ENCODE measurements around the gene PNMA8B.

The PNMA8B gene

DNA sequence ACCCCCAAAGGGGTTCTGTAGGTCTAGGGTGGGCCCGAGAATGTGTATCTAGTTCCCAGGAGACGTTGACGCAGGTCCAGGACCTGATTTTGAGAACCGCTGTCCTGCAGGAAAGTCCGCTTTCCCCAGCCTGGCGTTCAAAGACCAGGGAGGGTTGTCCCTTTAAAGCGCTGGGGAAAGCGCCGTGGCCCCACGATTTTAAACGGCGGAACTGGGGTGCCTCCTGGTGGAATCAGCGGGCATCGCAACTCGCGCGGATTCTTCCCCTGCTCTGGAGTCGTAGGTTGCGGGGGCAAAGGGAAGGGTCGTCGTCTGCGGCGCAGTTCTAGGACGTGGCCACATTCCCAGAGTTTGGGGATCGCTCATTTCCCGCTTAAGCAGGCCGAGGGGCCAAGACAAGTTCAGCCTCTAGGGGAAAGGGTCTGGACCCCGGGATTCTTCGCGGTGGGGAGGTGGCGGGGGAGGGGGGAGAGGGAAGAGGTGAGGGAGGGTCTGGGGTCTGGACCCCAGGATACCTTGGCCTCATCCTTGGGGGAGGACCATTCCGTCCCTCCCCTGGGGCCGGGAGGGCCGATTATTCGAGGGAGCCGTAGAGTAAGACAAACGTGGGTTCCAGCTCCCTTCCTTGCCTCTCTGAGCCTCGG, 7.7 kb downstream of the PNMA8B start:
- DNase-seq (ENCODE audit: low read depth, low spot score), result peak; percentile 89

- DNase-seq (ENCODE audit: low read depth, low spot score), result no peak
Observed at GRCh38 chr19:46487178-46487801, 8.4 kb downstream of the PNMA8B start.

- DNase-seq (ENCODE audit: low read depth, low spot score), result no peak
Observed at GRCh38 chr19:46486358-46486757, 9.3 kb downstream of the PNMA8B start.

- no peak for DNase-seq (ENCODE audit: low read depth, low spot score)
Observed at GRCh38 chr19:46484656-46485055, 11.0 kb downstream of the PNMA8B start.

- no peak for DNase-seq (ENCODE audit: low read depth, low spot score)
Observed at GRCh38 chr19:46482631-46483030, 13.0 kb downstream of the PNMA8B start.

DNA sequence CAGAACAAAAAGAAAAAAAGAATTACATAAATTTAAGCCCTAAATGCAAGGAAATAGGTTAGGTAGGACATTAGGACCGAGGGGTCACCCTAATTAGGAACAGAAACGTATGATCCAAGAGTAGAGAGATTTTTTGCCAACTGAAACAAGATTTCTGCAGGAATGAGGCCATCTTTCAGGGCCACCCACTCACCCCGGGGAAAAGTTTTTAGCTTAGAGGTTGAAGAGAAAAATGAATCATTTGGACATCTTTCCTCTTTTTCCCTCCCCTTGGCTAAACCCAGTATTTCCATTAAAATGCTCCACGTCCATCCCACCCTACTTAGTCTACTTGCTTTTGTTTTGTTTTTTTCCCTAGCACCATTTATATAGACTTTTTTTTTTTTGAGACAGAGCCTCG, 13.7 kb downstream of the PNMA8B start:
- DNase-seq (ENCODE audit: low read depth, low spot score), result no peak

DNA sequence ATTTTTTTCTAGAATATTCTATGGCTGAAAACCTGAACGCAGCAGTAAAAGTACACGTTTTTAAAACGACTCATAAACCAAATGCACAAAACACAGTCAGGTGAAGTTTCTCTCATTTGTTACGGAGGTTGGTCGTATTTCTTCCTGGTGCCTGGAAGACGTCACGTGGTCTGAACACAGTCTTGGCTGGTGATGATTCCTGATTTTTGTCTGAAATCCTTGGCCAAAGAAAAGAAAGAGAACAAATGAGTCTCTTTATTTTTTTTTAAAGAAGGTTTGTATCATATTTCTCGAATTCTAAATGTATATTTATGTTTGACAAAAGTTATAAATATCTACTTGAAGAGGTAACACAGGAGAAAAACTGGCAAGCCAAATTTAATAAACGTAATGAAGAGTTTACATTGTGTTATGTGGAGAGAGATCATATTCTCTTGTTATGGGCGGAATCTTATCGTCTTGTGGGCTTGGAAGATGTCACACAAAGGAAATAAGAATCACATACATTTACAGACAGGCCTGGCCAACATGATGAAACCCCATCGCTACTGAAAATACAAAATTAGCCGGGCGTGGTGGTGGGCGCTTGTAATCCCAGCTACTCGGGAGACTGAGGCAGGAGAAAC, 14.3 kb downstream of the PNMA8B start:
- DNase-seq (ENCODE audit: low read depth, low spot score), result no peak

GRCh38 chr19:46480415-46480814, 15.3 kb downstream of the PNMA8B start:
- DNase-seq (ENCODE audit: low read depth, low spot score), result peak; percentile 62

DNA sequence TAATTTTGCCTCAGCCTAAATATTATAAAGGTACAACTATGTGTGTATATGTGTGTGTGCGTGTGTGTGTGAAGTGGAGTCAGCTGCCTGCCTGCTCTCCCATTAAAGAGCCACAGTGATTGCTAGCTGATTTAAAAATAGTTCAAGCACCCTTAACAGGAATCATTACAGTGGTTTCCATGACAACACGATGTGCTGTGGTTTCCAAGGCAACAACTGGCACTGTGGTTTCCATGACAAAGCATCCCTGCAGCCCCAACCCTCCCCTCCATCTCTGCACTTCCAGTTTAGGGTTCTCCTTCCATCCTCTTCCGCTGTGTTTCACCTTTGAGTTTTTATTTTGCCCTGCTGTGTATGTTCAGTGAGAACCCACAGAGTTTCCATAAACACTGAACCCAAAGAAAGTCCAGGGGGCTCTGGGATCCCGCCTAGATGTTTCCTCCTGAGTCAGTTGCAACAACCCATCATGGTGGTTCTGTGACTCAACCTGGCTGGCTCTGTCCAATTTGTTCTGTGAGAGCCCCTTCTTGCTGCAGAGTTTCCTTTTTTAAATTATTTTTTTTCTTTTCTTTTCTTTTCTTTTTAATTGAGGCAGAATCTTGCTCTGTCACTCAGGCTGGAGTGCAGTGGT, 17.2 kb downstream of the PNMA8B start:
- peak; percentile 70 for DNase-seq (ENCODE audit: low read depth, low spot score)

DNA sequence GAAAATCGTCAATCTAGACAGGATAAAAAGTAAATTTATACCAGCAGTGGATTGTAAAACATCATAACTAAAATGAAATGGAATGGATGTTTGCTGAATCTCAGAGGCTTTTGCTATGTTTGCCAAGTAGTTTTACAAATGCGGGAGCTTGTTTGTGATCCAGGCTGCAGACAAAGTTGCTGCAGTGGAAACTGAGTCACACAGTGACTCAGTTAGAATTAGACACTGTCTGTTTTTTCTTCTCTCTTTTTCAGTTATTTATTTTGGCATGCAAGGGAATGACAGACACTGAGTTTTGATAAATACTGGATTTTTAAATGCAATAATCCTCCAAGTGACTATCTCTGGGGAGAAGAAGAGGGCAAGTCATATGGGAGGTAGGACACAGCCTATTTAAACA, 19.7 kb downstream of the PNMA8B start:
- DNase-seq (ENCODE audit: low read depth, low spot score), result no peak

GRCh38 chr19:46474211-46474610, 21.5 kb downstream of the PNMA8B start:
- no peak for DNase-seq (ENCODE audit: low read depth, low spot score)

- DNase-seq (ENCODE audit: low read depth, low spot score), result no peak
Observed at GRCh38 chr19:46472592-46472991, 23.1 kb downstream of the PNMA8B start.

DNA sequence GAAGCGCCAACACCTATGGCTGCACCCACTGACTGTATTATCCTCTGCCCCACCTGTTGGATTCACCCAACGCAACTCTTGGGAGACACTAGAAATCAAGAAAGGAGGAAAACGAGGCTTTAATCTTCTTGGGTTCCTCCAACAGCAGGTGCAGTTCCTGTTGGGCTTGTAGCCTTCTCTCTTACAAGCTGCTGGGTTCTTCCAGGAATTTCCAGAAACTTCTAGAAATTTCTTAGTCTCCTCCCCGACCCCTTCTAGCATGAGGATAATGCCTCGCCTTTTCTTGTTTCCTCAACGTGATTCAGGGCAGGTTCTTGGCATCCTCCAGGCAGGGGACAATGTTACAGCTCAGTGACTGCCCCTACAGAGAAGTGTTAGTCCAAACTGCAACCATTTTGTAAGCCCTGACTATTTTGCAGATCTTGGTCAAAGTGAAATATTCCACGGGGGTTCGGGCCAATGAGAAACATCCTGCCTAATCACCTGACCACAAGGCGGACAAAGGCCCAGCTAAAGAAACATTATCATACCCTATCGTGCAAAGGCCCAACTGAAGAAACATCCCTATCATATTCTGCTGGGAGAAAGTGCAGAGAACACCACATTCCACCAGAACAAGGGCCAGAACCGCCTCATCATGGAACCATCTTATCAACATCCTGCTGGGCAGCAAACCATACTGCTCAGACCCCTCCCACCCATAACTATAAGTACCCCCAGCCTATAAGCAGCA, 23.7 kb downstream of the PNMA8B start:
- DNase-seq (ENCODE audit: low read depth, low spot score), result no peak

GRCh38 chr19:46471116-46471733, 24.4 kb downstream of the PNMA8B start, which contains the start of gene PNMA8A:
TSS of gene PNMA8A (minus strand) at chr19:46471563. CDS start at chr19:46471035, 528 bp downstream.
- DNase-seq (ENCODE audit: low read depth, low spot score), result peak; percentile 90

DNA sequence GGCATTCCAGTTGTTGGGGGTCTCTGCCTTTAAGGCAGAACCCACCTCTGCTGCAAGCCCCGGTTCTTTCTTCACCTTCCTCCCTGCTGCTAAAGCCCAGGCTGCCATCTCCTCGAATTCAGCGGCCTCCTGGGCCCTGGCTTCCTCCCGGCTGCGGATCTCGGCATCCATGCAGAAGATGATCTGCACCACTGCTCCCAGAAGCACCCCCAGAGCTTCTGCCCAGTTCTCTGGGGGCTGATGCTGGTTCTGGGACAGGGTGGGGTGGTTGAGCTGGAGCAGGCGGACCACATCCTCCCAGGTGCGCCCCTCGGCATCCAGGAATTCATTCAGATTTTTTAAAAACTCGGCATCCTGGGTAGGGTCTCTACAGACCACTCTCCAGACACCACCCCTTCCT, 25.3 kb downstream of the PNMA8B start:
- no peak for DNase-seq (ENCODE audit: low read depth, low spot score)

- DNase-seq (ENCODE audit: low read depth, low spot score), result no peak
Observed at GRCh38 chr19:46469541-46470185, 26.0 kb downstream of the PNMA8B start.

- DNase-seq (ENCODE audit: low read depth, low spot score), result peak; percentile 76
Observed at GRCh38 chr19:46466536-46467196, 29.0 kb downstream of the PNMA8B start.

DNA sequence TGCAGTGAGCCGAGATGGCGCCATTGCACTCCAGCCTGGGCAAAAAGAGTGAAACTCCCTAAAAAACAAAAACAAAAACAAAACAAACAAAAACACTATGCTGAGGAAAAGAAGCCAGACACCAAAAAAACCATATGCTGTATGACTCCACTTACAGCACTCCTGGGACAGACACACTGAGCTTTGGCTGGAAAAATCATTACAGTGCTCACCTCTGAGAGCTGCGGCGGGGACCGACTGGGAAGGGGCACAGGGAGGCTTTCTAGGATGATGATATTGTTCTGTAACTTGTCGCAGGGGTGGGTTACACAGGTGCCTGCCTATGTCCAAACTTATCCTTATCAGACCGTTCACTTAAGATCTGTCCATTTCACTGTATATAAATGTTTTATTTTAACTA, 32.2 kb downstream of the PNMA8B start:
- no peak for DNase-seq (ENCODE audit: low read depth, low spot score)

GRCh38 chr19:46461537-46461936, 34.1 kb downstream of the PNMA8B start:
- no peak for DNase-seq (ENCODE audit: low read depth, low spot score)

DNA sequence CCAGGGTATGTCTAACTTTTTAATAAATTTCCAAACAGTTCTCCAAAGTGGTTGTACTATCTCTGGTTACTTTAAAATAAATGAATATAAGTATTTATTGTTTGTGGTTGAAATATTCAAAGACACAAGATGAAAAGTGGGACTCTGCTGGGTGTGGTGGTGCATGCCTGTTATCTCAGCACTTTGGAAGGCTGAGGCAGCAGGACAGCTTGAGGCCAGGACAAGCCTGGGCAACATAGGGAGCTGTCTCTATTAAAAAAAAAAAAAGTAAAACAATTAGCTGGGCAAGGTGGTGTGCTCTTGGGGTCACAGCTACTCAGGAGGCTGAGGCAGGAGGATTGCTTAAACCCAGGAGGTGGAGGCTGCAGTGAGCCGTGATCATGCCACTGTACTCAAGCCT, 34.7 kb downstream of the PNMA8B start:
- DNase-seq (ENCODE audit: low read depth, low spot score), result no peak
